Measurements from ENCODE around the gene GOLGA8S. TPM values are rescaled to one million over a fixed set of nuclear protein-coding genes. Genes with fewer than 3 reads are reported as not detected.
"Not testable (repeated sequence)": the region's sequence is repeated elsewhere in the genome, so short reads cannot be mapped to it uniquely, and the experiment has no call there.

GOLGA8S gene
- total and polyA plus RNA-seq, 3 experiments from 2014 or later: 0.07 TPM; not detected in 2

DNA sequence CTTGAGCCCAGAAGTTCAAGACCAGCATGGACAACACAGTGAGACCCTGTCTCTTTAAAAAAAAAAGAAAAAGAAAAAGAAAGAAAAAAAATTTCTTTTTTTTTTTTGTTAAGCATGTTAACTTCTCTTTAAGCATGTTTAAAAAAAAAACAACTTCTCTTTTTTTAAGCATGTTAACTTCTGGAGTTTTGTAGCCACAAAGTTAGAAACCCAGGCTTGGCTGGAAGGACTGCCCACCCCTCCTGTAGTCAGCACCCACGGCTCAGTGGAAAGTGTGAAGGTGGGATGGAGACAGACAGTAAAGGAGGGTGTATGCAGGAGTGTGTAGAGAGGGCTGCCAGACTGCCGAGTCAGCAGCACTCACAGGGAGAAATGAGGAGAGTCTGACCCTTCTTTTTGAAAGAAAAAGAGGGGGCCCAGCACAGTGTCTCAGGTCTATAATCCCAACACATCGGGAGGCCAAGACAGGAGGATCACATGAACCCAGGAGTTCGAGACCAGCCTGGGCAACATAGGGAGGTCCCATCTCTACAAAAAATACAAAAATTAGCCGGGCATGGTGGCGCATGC is 33.2 kb downstream of the GOLGA8S start:
- H3K27ac Mint-ChIP-seq: no peak overlapping the region
- POLR2A ChIA-PET: no interaction called here
- peaks cover 0 to 2% (median 0%) of the 10 kb centered on the region in 5 donors for H3K9me3 Mint-ChIP-seq
- Histone ChIP-seq H3K9me3 (ENCODE audit: low read length) (no peaks in the 10 kb centered on the region), H3K27me3 (ENCODE audit: insufficient read depth, low read length, poor library complexity, severe bottlenecking) (no peaks in the 10 kb centered on the region), H3K36me3 (ENCODE audit: insufficient read depth, low read length) (no peaks in the 10 kb centered on the region), H3K27ac (ENCODE audit: low read depth, low read length) (no peak overlapping the region), H3K4me3 (ENCODE audit: low read length) (no peak overlapping the region), H3K4me1 (ENCODE audit: insufficient read depth, low read length) (no peaks in the 10 kb centered on the region)
- DNase-seq: no peak
- H3K27me3 Mint-ChIP-seq: peaks cover 2 to 13% of the 10 kb centered on the region in 2 donors
- H3K36me3 Mint-ChIP-seq: no peaks in the 10 kb centered on the region
- H3K4me1 Mint-ChIP-seq: no peaks in the 10 kb centered on the region
- CTCF ChIA-PET: no interaction called here
- H3K4me3 Mint-ChIP-seq: no peak overlapping the region

DNA sequence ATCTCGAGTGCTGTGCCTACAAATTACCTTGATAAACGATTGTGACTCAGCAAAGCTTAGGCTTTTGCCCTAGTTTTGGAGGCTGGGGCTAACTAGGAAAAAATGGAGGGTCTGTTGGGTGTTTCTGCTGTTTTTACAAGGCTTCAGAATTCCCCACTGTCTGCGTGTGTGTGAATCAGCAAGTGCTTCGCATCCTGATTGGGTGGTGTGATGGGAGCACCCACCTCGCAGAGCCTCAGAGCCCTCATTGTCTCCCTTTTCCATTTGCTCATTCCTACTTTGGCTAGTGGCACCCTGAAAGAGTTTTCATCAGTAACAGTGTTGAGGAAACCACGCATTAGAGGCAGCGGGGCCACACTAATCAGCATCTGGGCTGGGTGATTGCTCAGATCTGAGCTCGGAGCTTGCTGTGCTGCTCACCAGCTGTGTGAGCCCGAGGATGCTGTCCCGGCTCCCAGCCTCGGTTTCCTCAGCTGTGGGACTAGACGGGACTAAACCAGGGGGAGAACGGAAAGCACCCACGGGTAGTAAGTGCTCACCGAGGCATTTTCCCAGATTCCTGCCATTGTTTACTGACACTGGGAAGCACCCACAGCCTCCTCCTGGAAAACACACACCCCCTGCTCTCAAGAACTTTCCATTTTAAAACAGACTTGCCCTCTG is 40.6 kb downstream of the GOLGA8S start:
- no peaks in the 10 kb centered on the region for H3K36me3 ChIP-seq (ENCODE audit: insufficient read depth, low read length)
- Mint-ChIP-seq H3K4me3 (no peak overlapping the region), H3K27ac (no peak overlapping the region), H3K9me3 (peaks cover 0 to 2% (median 0%) of the 10 kb centered on the region in 5 donors), H3K4me1 (no peaks in the 10 kb centered on the region), H3K36me3 (no peaks in the 10 kb centered on the region), H3K27me3 (peaks cover 6% of the 10 kb centered on the region in 2 donors)
- CTCF ChIA-PET: no interaction called here
- H3K27me3 ChIP-seq (ENCODE audit: insufficient read depth, low read length, poor library complexity, severe bottlenecking): no peaks in the 10 kb centered on the region
- H3K4me3 ChIP-seq (ENCODE audit: low read length): no peak overlapping the region
- no peaks in the 10 kb centered on the region for H3K4me1 ChIP-seq (ENCODE audit: insufficient read depth, low read length)
- H3K9me3 ChIP-seq (ENCODE audit: low read length): no peaks in the 10 kb centered on the region
- DNase-seq: no peak
- POLR2A ChIA-PET: no interaction called here
- H3K27ac ChIP-seq (ENCODE audit: low read depth, low read length): no peak overlapping the region

DNA sequence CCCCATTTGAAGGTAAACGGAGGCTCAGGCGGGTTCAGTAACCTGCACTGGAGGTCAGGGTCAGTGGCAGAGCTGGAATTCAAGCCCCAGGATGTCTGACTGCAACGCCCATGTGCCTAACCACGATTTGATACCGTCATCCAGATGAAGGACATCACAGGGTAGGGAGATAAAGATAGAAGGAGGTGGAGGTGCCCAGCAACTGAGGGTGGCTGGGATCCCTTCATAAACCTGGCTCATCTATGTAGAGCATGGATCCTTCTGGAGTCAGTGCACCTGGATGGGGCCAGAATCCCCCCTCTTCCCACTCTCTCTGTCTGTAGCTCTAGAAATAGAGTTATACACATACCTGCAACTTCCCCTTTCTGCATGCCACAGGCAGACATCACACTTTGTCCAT is 41.3 kb downstream of the GOLGA8S start:
- POLR2A ChIA-PET: no interaction called here
- DNase-seq: no peak
- Mint-ChIP-seq H3K27me3 (peaks cover 6% of the 10 kb centered on the region in 2 donors), H3K9me3 (peaks cover 0 to 2% (median 0%) of the 10 kb centered on the region in 5 donors), H3K27ac (no peak overlapping the region), H3K4me3 (no peak overlapping the region), H3K36me3 (no peaks in the 10 kb centered on the region), H3K4me1 (no peaks in the 10 kb centered on the region)
- Histone ChIP-seq H3K4me1 (ENCODE audit: insufficient read depth, low read length) (no peaks in the 10 kb centered on the region), H3K27ac (ENCODE audit: low read depth, low read length) (no peak overlapping the region), H3K27me3 (ENCODE audit: insufficient read depth, low read length, poor library complexity, severe bottlenecking) (no peaks in the 10 kb centered on the region), H3K36me3 (ENCODE audit: insufficient read depth, low read length) (no peaks in the 10 kb centered on the region), H3K4me3 (ENCODE audit: low read length) (no peak overlapping the region), H3K9me3 (ENCODE audit: low read length) (no peaks in the 10 kb centered on the region)
- CTCF ChIA-PET: no interaction called here

GRCh38 chr15:23397779-23398178 is 43.2 kb downstream of the GOLGA8S start:
- Histone ChIP-seq H3K36me3 (ENCODE audit: insufficient read depth, low read length) (no peaks in the 10 kb centered on the region), H3K27me3 (ENCODE audit: insufficient read depth, low read length, poor library complexity, severe bottlenecking) (no peaks in the 10 kb centered on the region), H3K27ac (ENCODE audit: low read depth, low read length) (no peak overlapping the region), H3K4me3 (ENCODE audit: low read length) (no peak overlapping the region), H3K9me3 (ENCODE audit: low read length) (no peaks in the 10 kb centered on the region), H3K4me1 (ENCODE audit: insufficient read depth, low read length) (no peaks in the 10 kb centered on the region)
- no peak for DNase-seq
- Mint-ChIP-seq H3K9me3 (peaks cover 0 to 2% (median 0%) of the 10 kb centered on the region in 5 donors), H3K4me1 (no peaks in the 10 kb centered on the region), H3K27me3 (peaks cover 6 to 11% of the 10 kb centered on the region in 2 donors), H3K4me3 (no peak overlapping the region), H3K27ac (no peak overlapping the region), H3K36me3 (no peaks in the 10 kb centered on the region)
- POLR2A ChIA-PET: no interaction called here
- CTCF ChIA-PET: no interaction called here

- H3K4me3 ChIP-seq (ENCODE audit: low read length); H3K9me3 Mint-ChIP-seq; CTCF ChIA-PET; H3K36me3 ChIP-seq (ENCODE audit: insufficient read depth, low read length); H3K27me3 ChIP-seq (ENCODE audit: insufficient read depth, low read length, poor library complexity, severe bottlenecking); POLR2A ChIA-PET; H3K4me3 Mint-ChIP-seq; H3K9me3 ChIP-seq (ENCODE audit: low read length); DNase-seq; H3K4me1 Mint-ChIP-seq; H3K4me1 ChIP-seq (ENCODE audit: insufficient read depth, low read length); H3K27ac ChIP-seq (ENCODE audit: low read depth, low read length); H3K36me3 Mint-ChIP-seq: not testable (repeated sequence)
- peak overlapping the region in 1 of 8 donors; percentile 31 for H3K27ac Mint-ChIP-seq
- peaks cover 6 to 11% of the 10 kb centered on the region in 2 donors for H3K27me3 Mint-ChIP-seq
These were observed 43.8 kb downstream of the GOLGA8S start for GRCh38 chr15:23398357-23398756.

- H3K27me3 Mint-ChIP-seq; H3K4me1 Mint-ChIP-seq; CTCF ChIA-PET; H3K27me3 ChIP-seq (ENCODE audit: insufficient read depth, low read length, poor library complexity, severe bottlenecking); H3K4me1 ChIP-seq (ENCODE audit: insufficient read depth, low read length); H3K9me3 Mint-ChIP-seq; H3K27ac Mint-ChIP-seq; H3K4me3 ChIP-seq (ENCODE audit: low read length); H3K4me3 Mint-ChIP-seq; DNase-seq; H3K36me3 ChIP-seq (ENCODE audit: insufficient read depth, low read length); H3K27ac ChIP-seq (ENCODE audit: low read depth, low read length); H3K9me3 ChIP-seq (ENCODE audit: low read length); H3K36me3 Mint-ChIP-seq; POLR2A ChIA-PET: not testable (repeated sequence)
These were observed 44.7 kb downstream of the GOLGA8S start for GRCh38 chr15:23399207-23399606.

- ChIA-PET POLR2A (no interaction called here), CTCF (no interaction called here)
- Histone ChIP-seq H3K36me3 (ENCODE audit: insufficient read depth, low read length) (no peaks in the 10 kb centered on the region), H3K27me3 (ENCODE audit: insufficient read depth, low read length, poor library complexity, severe bottlenecking) (no peaks in the 10 kb centered on the region), H3K4me3 (ENCODE audit: low read length) (no peak overlapping the region), H3K4me1 (ENCODE audit: insufficient read depth, low read length) (no peaks in the 10 kb centered on the region), H3K9me3 (ENCODE audit: low read length) (no peaks in the 10 kb centered on the region), H3K27ac (ENCODE audit: low read depth, low read length) (no peak overlapping the region)
- Mint-ChIP-seq H3K4me3 (no peak overlapping the region), H3K36me3 (no peaks in the 10 kb centered on the region), H3K4me1 (no peaks in the 10 kb centered on the region), H3K9me3 (peaks cover 0 to 4% (median 0%) of the 10 kb centered on the region in 5 donors), H3K27me3 (peaks cover 3 to 5% of the 10 kb centered on the region in 2 donors), H3K27ac (no peak overlapping the region)
- DNase-seq: no peak
These were observed 47.1 kb downstream of the GOLGA8S start for GRCh38 chr15:23401627-23402026.

- ChIA-PET POLR2A (no interaction called here), CTCF (no interaction called here)
- DNase-seq: no peak
- no peaks in the 10 kb centered on the region for H3K36me3 ChIP-seq (ENCODE audit: insufficient read depth, low read length)
- peaks cover 0 to 4% (median 0%) of the 10 kb centered on the region in 5 donors for H3K9me3 Mint-ChIP-seq
- H3K27me3 ChIP-seq (ENCODE audit: insufficient read depth, low read length, poor library complexity, severe bottlenecking): no peaks in the 10 kb centered on the region
- H3K4me3 Mint-ChIP-seq: no peak overlapping the region
- peaks cover 3 to 5% of the 10 kb centered on the region in 2 donors for H3K27me3 Mint-ChIP-seq
- H3K9me3 ChIP-seq (ENCODE audit: low read length): no peaks in the 10 kb centered on the region
- H3K27ac Mint-ChIP-seq: peak overlapping the region in 1 of 8 donors; percentile 4
- no peak overlapping the region for H3K4me3 ChIP-seq (ENCODE audit: low read length)
- H3K27ac ChIP-seq (ENCODE audit: low read depth, low read length): no peak overlapping the region
- no peaks in the 10 kb centered on the region for H3K36me3 Mint-ChIP-seq
- no peaks in the 10 kb centered on the region for H3K4me1 Mint-ChIP-seq
- no peaks in the 10 kb centered on the region for H3K4me1 ChIP-seq (ENCODE audit: insufficient read depth, low read length)
These were observed 47.6 kb downstream of the GOLGA8S start for GRCh38 chr15:23402140-23402539.

All from CD8-positive, alpha-beta memory T cell (primary cell).